GM12892 (cell line): ENCODE data around the gene PHYKPL.

Experiments
- POLR2AphosphoS5 ChIP-seq: IDR thresholded peaks from 2 replicates; pipeline ENCODE4 v1.6.1; 2011; ENCODE audit warnings: low read depth, low read length, control low read depth
- TAF1 ChIP-seq: IDR thresholded peaks from 2 replicates; pipeline ENCODE4 v1.6.1; 2011; ENCODE audit warnings: low read depth, mild to moderate bottlenecking, control low read depth, low read length, borderline replicate concordance

- TF ChIP-seq POLR2AphosphoS5 (no peak), TAF1 (no peak)
Measured at GRCh38 chr5:178201927-178202235, 30.7 kb downstream of the PHYKPL start.
